Suppressor macrophage treated with lipopolysaccharide for 1 hour (primary cell): Measurements from ENCODE around the gene MEF2D.

Source experiments
- DNase-seq, 3 donors: peaks; one replicate each; pipeline ENCODE4 v3.0.0-alpha.2; 2020 to 2022

MEF2D gene

GRCh38 chr1:156523801-156524480, 23.4 kb upstream of the MEF2D start:
- DNase-seq: no peak

- DNase-seq: no peak
Observed at GRCh38 chr1:156522443-156522970, 21.9 kb upstream of the MEF2D start.

GRCh38 chr1:156517748-156518147, 17.2 kb upstream of the MEF2D start:
- no peak for DNase-seq

- no peak for DNase-seq
Observed at GRCh38 chr1:156516821-156517220, 16.2 kb upstream of the MEF2D start.

- peak; percentile 55 to 69 (median 60) for DNase-seq
Observed at GRCh38 chr1:156515956-156516355, 15.4 kb upstream of the MEF2D start.

GRCh38 chr1:156513185-156513584, 12.6 kb upstream of the MEF2D start:
- no peak for DNase-seq

- DNase-seq: peak; percentile 69 to 78 (median 77)
Observed at GRCh38 chr1:156511644-156512043, 11.1 kb upstream of the MEF2D start.

- DNase-seq: no peak
Observed at GRCh38 chr1:156510709-156511108, 10.1 kb upstream of the MEF2D start.

- no peak for DNase-seq
Observed at GRCh38 chr1:156509424-156510034, 9.0 kb upstream of the MEF2D start.

GRCh38 chr1:156508955-156509234, 8.3 kb upstream of the MEF2D start:
- peak in 1 of 3 donors; percentile 18 for DNase-seq

GRCh38 chr1:156508205-156508954, 7.8 kb upstream of the MEF2D start:
- DNase-seq: peak; percentile 54 to 60 (median 57)

- no peak for DNase-seq
Observed at GRCh38 chr1:156506450-156506849, 5.9 kb upstream of the MEF2D start.

GRCh38 chr1:156505679-156506298, 5.2 kb upstream of the MEF2D start:
- DNase-seq: no peak

- DNase-seq: peak; percentile 98 to 99 (median 99)
Observed at GRCh38 chr1:156504821-156505678, 4.5 kb upstream of the MEF2D start.

- peak in 1 of 3 donors; percentile 25 for DNase-seq
Observed at GRCh38 chr1:156504438-156504813, 3.9 kb upstream of the MEF2D start.

GRCh38 chr1:156503698-156504437, 3.3 kb upstream of the MEF2D start:
- peak in 1 of 3 donors; percentile 23 for DNase-seq

- DNase-seq: peak; percentile 77 to 84 (median 81)
Observed at GRCh38 chr1:156502894-156503697, 2.5 kb upstream of the MEF2D start.

GRCh38 chr1:156502391-156502893, 1.9 kb upstream of the MEF2D start:
- DNase-seq: peak in 1 of 3 donors; percentile 18

GRCh38 chr1:156500793-156501506, 375 bp upstream of the MEF2D start:
- DNase-seq: peak; percentile 94 to 99 (median 97)
